ENCODE data around the gene SLC47A2.

The SLC47A2 gene

DNA sequence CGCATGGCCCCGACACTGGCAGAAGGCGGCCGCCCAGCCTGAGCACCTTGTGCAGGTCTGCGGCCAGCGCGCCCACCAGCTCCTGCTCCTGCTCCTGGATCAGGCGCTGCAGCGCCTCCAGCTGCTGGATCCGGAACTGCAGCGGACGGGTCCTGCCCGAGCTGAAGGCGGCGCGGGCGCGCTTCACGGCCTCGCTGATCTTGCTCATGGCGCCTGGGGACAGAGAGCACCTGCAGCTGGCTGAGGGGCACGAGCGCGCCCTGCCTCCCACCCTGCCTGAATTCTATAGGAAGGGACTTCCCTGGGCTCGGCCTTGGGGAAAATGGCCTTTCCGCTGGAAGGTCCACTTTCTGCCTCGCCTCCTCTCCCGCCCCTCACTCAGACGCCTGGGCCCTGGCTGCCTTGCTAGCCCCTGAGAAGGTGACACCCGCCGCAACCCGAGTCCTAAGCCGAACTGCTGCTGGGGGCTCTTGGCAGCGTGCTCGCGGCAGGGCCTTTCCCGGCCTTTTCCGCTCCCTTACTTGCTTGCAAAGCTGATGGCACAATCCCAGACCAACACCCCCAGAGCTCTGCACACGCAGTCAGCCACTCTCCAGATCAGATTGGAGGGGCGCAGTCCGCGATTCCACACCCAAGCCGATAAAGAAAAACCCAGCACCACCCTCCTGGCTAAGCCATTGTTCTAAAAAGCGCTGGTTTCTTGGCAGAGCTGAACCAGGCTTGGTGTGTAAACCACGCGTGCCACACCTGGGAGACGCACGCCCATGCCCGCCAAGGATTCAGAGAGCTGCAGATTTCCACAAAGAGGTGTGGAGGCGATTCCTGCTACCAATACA, 28.8 kb upstream of the SLC47A2 start:
- WGBS, result 32% methylated on average over 50 of the region's 50 CpGs
- Histone ChIP-seq H3K9me3 (ENCODE audit: control insufficient read depth, low read length) (no peaks in the 10 kb centered on the region), H2BK120ac (ENCODE audit: low read depth, low read length) (no peak overlapping the region), H3K36me3 (ENCODE audit: control insufficient read depth in 1 of 2, insufficient read depth in 2 of 2, low read depth in 1 of 2, low read length in 2 of 2) (no peaks in the 10 kb centered on the region), H4K8ac (ENCODE audit: low read length) (no peak overlapping the region), H3K4me3 (ENCODE audit: insufficient read depth in 1 of 2, low read depth in 1 of 2, low read length in 2 of 2) (peak overlapping the region; percentile 30 to 64), H3K4me2 (ENCODE audit: low read length, poor library complexity, severe bottlenecking) (peak overlapping the region; percentile 76), H2BK15ac (ENCODE audit: low read depth, poor library complexity, severe bottlenecking) (no peak overlapping the region), H4K91ac (ENCODE audit: low read length) (no peak overlapping the region), H3K27me3 (ENCODE audit: control insufficient read depth in 1 of 2, insufficient read depth in 1 of 2, low read length in 2 of 2) (peaks cover 8 to 34% of the 10 kb centered on the region in 2 experiments), H2AFZ (ENCODE audit: low read depth, low read length) (no peak overlapping the region), H2BK5ac (ENCODE audit: low read depth, low read length, poor library complexity, severe bottlenecking) (no peak overlapping the region), H3K9ac (ENCODE audit: low read length) (peak overlapping the region; percentile 43), H3K4ac (ENCODE audit: low read depth in 1 of 2, low read length in 2 of 2) (no peak overlapping the region), H3K18ac (ENCODE audit: low read depth in 1 of 2, low read length in 2 of 2) (no peak overlapping the region), H3K14ac (ENCODE audit: low read length in 2 of 2) (no peak overlapping the region), H2BK12ac (ENCODE audit: low read length in 2 of 2) (no peak overlapping the region), H3K27ac (ENCODE audit: low read length, poor library complexity, severe bottlenecking) (no peak overlapping the region), H3K23ac (ENCODE audit: low read length in 2 of 2) (no peak overlapping the region), H3K4me1 (ENCODE audit: control insufficient read depth, insufficient read depth, low read depth, low read length) (peaks cover 14% of the 10 kb centered on the region), H2AK5ac (ENCODE audit: low read length, severe bottlenecking) (no peak overlapping the region), H3K79me1 (replicated peaks; ENCODE audit: low read length, poor library complexity, severe bottlenecking) (no peaks in the 10 kb centered on the region)
- DNase-seq, result peak; percentile 66

- Histone ChIP-seq H3K9me3 (ENCODE audit: control insufficient read depth, low read length) (no peaks in the 10 kb centered on the region), H2AFZ (ENCODE audit: low read depth, low read length) (peak overlapping the region; percentile 73), H3K9ac (ENCODE audit: low read length) (no peak overlapping the region), H3K23ac (ENCODE audit: low read length in 2 of 2) (peak overlapping the region in 1 of 2 experiments; percentile 79), H3K4me3 (ENCODE audit: insufficient read depth in 1 of 2, low read depth in 1 of 2, low read length in 2 of 2) (peak overlapping the region; percentile 30 to 58), H3K18ac (ENCODE audit: low read depth in 1 of 2, low read length in 2 of 2) (no peak overlapping the region), H3K4me2 (ENCODE audit: low read length, poor library complexity, severe bottlenecking) (peak overlapping the region; percentile 92), H2BK120ac (ENCODE audit: low read depth, low read length) (no peak overlapping the region), H3K14ac (ENCODE audit: low read length in 2 of 2) (no peak overlapping the region), H2BK5ac (ENCODE audit: low read depth, low read length, poor library complexity, severe bottlenecking) (no peak overlapping the region), H3K27ac (ENCODE audit: low read length, poor library complexity, severe bottlenecking) (no peak overlapping the region), H2AK5ac (ENCODE audit: low read length, severe bottlenecking) (no peak overlapping the region), H2BK15ac (ENCODE audit: low read depth, poor library complexity, severe bottlenecking) (no peak overlapping the region), H4K91ac (ENCODE audit: low read length) (no peak overlapping the region), H2BK12ac (ENCODE audit: low read length in 2 of 2) (peak overlapping the region in 1 of 2 experiments; percentile 31), H3K79me1 (replicated peaks; ENCODE audit: low read length, poor library complexity, severe bottlenecking) (no peaks in the 10 kb centered on the region), H3K4ac (ENCODE audit: low read depth in 1 of 2, low read length in 2 of 2) (no peak overlapping the region), H3K36me3 (ENCODE audit: control insufficient read depth in 1 of 2, insufficient read depth in 2 of 2, low read depth in 1 of 2, low read length in 2 of 2) (no peaks in the 10 kb centered on the region), H3K27me3 (ENCODE audit: control insufficient read depth in 1 of 2, insufficient read depth in 1 of 2, low read length in 2 of 2) (peaks cover 11 to 34% of the 10 kb centered on the region in 2 experiments), H3K4me1 (ENCODE audit: control insufficient read depth, insufficient read depth, low read depth, low read length) (peaks cover 14% of the 10 kb centered on the region), H4K8ac (ENCODE audit: low read length) (peak overlapping the region; percentile 21)
- WGBS, result 22% methylated on average over 15 of the region's 26 CpGs
- DNase-seq, result no peak
Measured at GRCh38 chr17:19744492-19744891, 28.1 kb upstream of the SLC47A2 start.

DNA sequence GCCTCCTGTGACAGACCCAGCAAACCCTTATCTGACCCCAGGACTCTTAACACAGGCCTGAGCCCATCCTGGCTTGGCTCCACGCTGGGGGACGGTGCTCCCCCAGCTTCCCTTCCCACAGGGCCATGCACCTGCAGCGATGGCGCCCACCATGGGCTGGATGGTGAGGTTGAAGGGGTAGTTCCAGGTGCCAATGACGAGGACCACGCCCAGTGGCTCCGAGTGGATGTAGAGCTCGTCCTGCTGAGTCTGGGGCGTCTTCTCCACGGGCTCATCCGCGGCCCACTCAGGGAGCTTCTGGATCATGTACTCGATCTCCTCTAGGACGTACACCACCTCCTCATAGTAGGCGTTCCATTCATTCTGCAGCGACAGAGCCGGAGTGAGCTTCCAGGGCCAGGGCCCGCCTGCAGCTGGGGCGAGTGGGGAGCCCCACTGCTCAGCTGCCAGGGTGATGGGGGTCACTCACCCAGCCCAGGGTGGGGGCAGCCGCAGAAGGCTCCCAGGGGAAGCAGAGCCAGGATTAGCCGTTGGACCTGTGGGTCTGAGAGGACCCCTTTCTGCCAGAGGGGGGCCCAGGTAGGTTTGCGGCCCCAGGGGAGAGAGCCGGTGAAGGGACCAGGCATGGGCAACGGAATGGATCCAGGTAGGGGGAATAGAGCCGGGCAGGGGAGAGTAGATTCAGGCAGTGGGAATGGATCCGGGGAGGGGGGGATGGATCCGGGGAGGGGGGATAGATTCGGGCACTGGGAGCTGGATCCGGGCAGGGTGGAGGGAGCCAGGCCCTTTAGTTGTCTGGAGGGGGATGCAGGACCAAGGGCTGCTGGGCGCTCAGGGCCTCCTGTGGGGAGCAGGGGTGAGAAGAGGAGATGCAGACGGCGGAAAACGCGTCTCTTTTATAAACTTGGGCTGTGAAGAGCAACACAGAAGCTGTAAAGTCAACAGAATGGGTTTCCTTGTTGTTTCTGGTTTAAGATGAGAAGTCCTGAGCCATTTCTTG, 27.0 kb upstream of the SLC47A2 start:
- Histone ChIP-seq H2BK5ac (ENCODE audit: low read depth, low read length, poor library complexity, severe bottlenecking) (no peak overlapping the region), H2BK15ac (ENCODE audit: low read depth, poor library complexity, severe bottlenecking) (no peak overlapping the region), H3K4ac (ENCODE audit: low read depth in 1 of 2, low read length in 2 of 2) (no peak overlapping the region), H2AK5ac (ENCODE audit: low read length, severe bottlenecking) (no peak overlapping the region), H3K23ac (ENCODE audit: low read length in 2 of 2) (no peak overlapping the region), H3K18ac (ENCODE audit: low read depth in 1 of 2, low read length in 2 of 2) (no peak overlapping the region), H3K14ac (ENCODE audit: low read length in 2 of 2) (no peak overlapping the region), H3K27me3 (ENCODE audit: control insufficient read depth in 1 of 2, insufficient read depth in 1 of 2, low read length in 2 of 2) (peaks cover 8 to 24% of the 10 kb centered on the region in 2 experiments), H3K27ac (ENCODE audit: low read length, poor library complexity, severe bottlenecking) (no peak overlapping the region), H3K9ac (ENCODE audit: low read length) (no peak overlapping the region), H3K36me3 (ENCODE audit: control insufficient read depth in 1 of 2, insufficient read depth in 2 of 2, low read depth in 1 of 2, low read length in 2 of 2) (no peaks in the 10 kb centered on the region), H3K4me3 (ENCODE audit: insufficient read depth in 1 of 2, low read depth in 1 of 2, low read length in 2 of 2) (no peak overlapping the region), H3K79me1 (replicated peaks; ENCODE audit: low read length, poor library complexity, severe bottlenecking) (no peaks in the 10 kb centered on the region), H2BK120ac (ENCODE audit: low read depth, low read length) (no peak overlapping the region), H3K9me3 (ENCODE audit: control insufficient read depth, low read length) (no peaks in the 10 kb centered on the region), H3K4me2 (ENCODE audit: low read length, poor library complexity, severe bottlenecking) (no peak overlapping the region), H2BK12ac (ENCODE audit: low read length in 2 of 2) (no peak overlapping the region), H4K8ac (ENCODE audit: low read length) (no peak overlapping the region), H2AFZ (ENCODE audit: low read depth, low read length) (no peak overlapping the region), H4K91ac (ENCODE audit: low read length) (no peak overlapping the region), H3K4me1 (ENCODE audit: control insufficient read depth, insufficient read depth, low read depth, low read length) (peaks cover 12% of the 10 kb centered on the region)
- DNase-seq, result no peak
- 94% methylated on average over 34 of the region's 34 CpGs for WGBS

DNA sequence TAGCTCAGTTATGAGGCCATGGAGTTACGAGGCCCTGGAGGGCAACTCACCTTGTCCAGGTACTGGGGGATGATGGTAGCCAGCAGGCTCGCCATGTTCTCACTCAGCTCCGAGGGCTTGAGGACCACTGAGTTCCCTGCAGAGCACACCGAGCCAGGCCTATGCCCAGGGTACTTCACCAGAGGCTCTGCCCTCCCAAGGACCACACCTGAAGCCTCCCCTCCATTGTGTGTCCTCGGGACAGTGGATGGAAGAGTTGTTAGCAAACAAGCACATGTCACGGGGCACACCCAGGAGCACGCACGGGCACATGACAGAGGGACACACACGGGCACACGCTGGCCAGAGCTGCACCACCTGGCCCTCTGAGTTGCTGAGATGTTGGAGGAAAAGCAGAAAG, 26.1 kb upstream of the SLC47A2 start:
- H3K9me3 ChIP-seq (ENCODE audit: control insufficient read depth, low read length), result no peaks in the 10 kb centered on the region
- H3K27me3 ChIP-seq (ENCODE audit: control insufficient read depth in 1 of 2, insufficient read depth in 1 of 2, low read length in 2 of 2), result peaks cover 8 to 18% of the 10 kb centered on the region in 2 experiments
- H3K36me3 ChIP-seq (ENCODE audit: control insufficient read depth in 1 of 2, insufficient read depth in 2 of 2, low read depth in 1 of 2, low read length in 2 of 2), result no peaks in the 10 kb centered on the region
- no peak overlapping the region for H2BK120ac ChIP-seq (ENCODE audit: low read depth, low read length)
- no peak overlapping the region for H3K4me2 ChIP-seq (ENCODE audit: low read length, poor library complexity, severe bottlenecking)
- H3K23ac ChIP-seq (ENCODE audit: low read length in 2 of 2), result no peak overlapping the region
- no peak overlapping the region for H3K14ac ChIP-seq (ENCODE audit: low read length in 2 of 2)
- no peak overlapping the region for H3K4ac ChIP-seq (ENCODE audit: low read depth in 1 of 2, low read length in 2 of 2)
- H4K8ac ChIP-seq (ENCODE audit: low read length), result no peak overlapping the region
- no peak overlapping the region for H4K91ac ChIP-seq (ENCODE audit: low read length)
- H2BK15ac ChIP-seq (ENCODE audit: low read depth, poor library complexity, severe bottlenecking), result no peak overlapping the region
- H2BK12ac ChIP-seq (ENCODE audit: low read length in 2 of 2), result no peak overlapping the region
- no peak overlapping the region for H2AFZ ChIP-seq (ENCODE audit: low read depth, low read length)
- WGBS, result 89% methylated on average over 10 of the region's 10 CpGs
- H3K9ac ChIP-seq (ENCODE audit: low read length), result no peak overlapping the region
- no peak overlapping the region for H2BK5ac ChIP-seq (ENCODE audit: low read depth, low read length, poor library complexity, severe bottlenecking)
- H3K18ac ChIP-seq (ENCODE audit: low read depth in 1 of 2, low read length in 2 of 2), result no peak overlapping the region
- no peak overlapping the region for H2AK5ac ChIP-seq (ENCODE audit: low read length, severe bottlenecking)
- no peaks in the 10 kb centered on the region for H3K79me1 ChIP-seq (replicated peaks; ENCODE audit: low read length, poor library complexity, severe bottlenecking)
- peaks cover 12% of the 10 kb centered on the region for H3K4me1 ChIP-seq (ENCODE audit: control insufficient read depth, insufficient read depth, low read depth, low read length)
- no peak for DNase-seq
- no peak overlapping the region for H3K27ac ChIP-seq (ENCODE audit: low read length, poor library complexity, severe bottlenecking)
- no peak overlapping the region for H3K4me3 ChIP-seq (ENCODE audit: insufficient read depth in 1 of 2, low read depth in 1 of 2, low read length in 2 of 2)

Measured in mesenchymal stem cell (in vitro differentiated cells and primary cell).